Right lobe of liver (tissue), 6 donors: ENCODE measurements around the gene GARIN5A. TPM values are rescaled to one million over a fixed set of nuclear protein-coding genes. Genes with fewer than 3 reads are reported as not detected.

Experiments used
- ATAC-seq, 4 donors: fragments of 200-7000 bp; cut with Tn5 transposase; one replicate each; pipeline ENCODE4 v1.9.1; 2020; ENCODE audit warnings: mild to moderate bottlenecking in 4 of 4, moderate library complexity in 4 of 4
- DNase-seq, 3 donors: peaks; one replicate each; pipeline ENCODE4 v3.0.0-alpha.2; 2020
- H3K27ac ChIP-seq, 3 donors: fragments of 200-600 bp; one replicate each; pipeline ENCODE4 v1.8.0; 2022
- H3K27me3 ChIP-seq, 2 donors: fragments of 200-600 bp; one replicate each; pipeline ENCODE4 v1.8.0; 2022
- H3K36me3 ChIP-seq, 4 donors: fragments of 200-600 bp; sonication (generic) in 1 of 4; one replicate each; pipeline versions ENCODE4 v1.5.1 to v1.8.0; 2017 to 2022; ENCODE audit warnings: control low read depth in 1 of 4
- H3K4me1 ChIP-seq, 4 donors: fragments of 200-600 bp; sonication (generic) in 1 of 4; one replicate each; pipeline versions ENCODE4 v1.5.1 to v1.8.0; 2017 to 2022; ENCODE audit warnings: control low read depth in 1 of 4
- H3K4me3 ChIP-seq, 3 donors: fragments of 200-600 bp; one replicate each; pipeline ENCODE4 v1.8.0; 2022
- H3K9me3 ChIP-seq, 4 donors: fragments of 200-600 bp; sonication (generic) in 1 of 4; one replicate each; pipeline versions ENCODE4 v1.5.1 to v1.8.0; 2017 to 2022; ENCODE audit warnings: control low read depth in 1 of 4
- CTCF ChIP-seq, 4 donors: fragments of 200-600 bp in 3 of 4; fragments of 450-650 bp in 1 of 4; IDR thresholded peaks; one replicate each; pipeline versions ENCODE4 v1.5.1 to v1.8.0; 2016 to 2022; ENCODE audit warnings: antibody characterized with exemption in 4 of 4, mild to moderate bottlenecking in 2 of 4
- POLR2A ChIP-seq: fragments of 450-650 bp; IDR thresholded peaks from one replicate; pipeline ENCODE4 v1.6.1; 2017; ENCODE audit warnings: antibody characterized with exemption, mild to moderate bottlenecking
- WGBS: methylation state at CpG from one replicate; pipeline ENCODE4 v1.1.6; 2018; ENCODE audit warnings: low coverage, low lambda C conversion rate; ENCODE audit not compliant: insufficient coverage; ENCODE audit errors: missing lambda C conversion rate; 5-methylcytosine and 5-hydroxymethylcytosine counted together
- intact Hi-C, 2 donors: fragments of 100-400 bp; cut with DNase I; formaldehyde crosslinking; loops; one replicate each; pipeline versions ENCODE4 v1.11.2 to v1.14.1; 2022
- total RNA-seq, 6 experiments: library from RNA; depleted of rRNA in 2 of 6; stranded (reverse); fragments of >200 nt in 2 of 6; fragmentation: NEBNext Ultra II Directional in 3 of 6; extraction: Animal tissue kit (Norgen Biotek cat#: 25700) in 3 of 6; gene quantifications; one replicate each; pipeline versions ENCODE4 v1.1.0 to v1.2.4, GENCODE V29; 2016 to 2023
- donor health status: DM: no; HTN: yes; CAD: no.
- donor health status: DM: no; HTN: no; CAD: no.
- donor health status: DM: no; HTN: no; CAD: no.
- donor health status: DM: no; HTN: yes; CAD: no.
- donor health status: DM: no; HTN: yes; CAD: no.

The GARIN5A gene
- total RNA-seq, 6 experiments from 2014 or later, result 0.68 to 2.3 (median 1.5) TPM

- Histone ChIP-seq H3K4me1 (no peaks in the 10 kb centered on the region), H3K36me3 (no peaks in the 10 kb centered on the region), H3K27me3 (no peaks in the 10 kb centered on the region), H3K9me3 (no peaks in the 10 kb centered on the region), H3K4me3 (no peak overlapping the region), H3K27ac (no peak overlapping the region)
- WGBS, result 72% methylated on average over 6 of the region's 7 CpGs
- no peak for DNase-seq
- TF ChIP-seq POLR2A (no peak), CTCF (IDR thresholded peaks at IDR 0.05) (no peak)
- ATAC-seq, result no peak
- intact Hi-C loops, result no loop called here
Observed at GRCh38 chr19:50425581-50425980, 51.1 kb downstream of the GARIN5A start.

- intact Hi-C loops, result no loop called here
- Histone ChIP-seq H3K4me1 (no peaks in the 10 kb centered on the region), H3K4me3 (no peak overlapping the region), H3K27ac (no peak overlapping the region), H3K9me3 (no peaks in the 10 kb centered on the region), H3K27me3 (no peaks in the 10 kb centered on the region), H3K36me3 (no peaks in the 10 kb centered on the region)
- TF ChIP-seq POLR2A (no peak), CTCF (IDR thresholded peaks at IDR 0.05) (no peak)
- DNase-seq (no peak), ATAC-seq (no peak)
- 70% methylated on average over 2 of the region's 22 CpGs for WGBS
Observed at GRCh38 chr19:50423279-50424113, 53.2 kb downstream of the GARIN5A start.

GRCh38 chr19:50422397-50423278 lies 54.0 kb downstream of the GARIN5A start:
- no peaks in the 10 kb centered on the region for H3K36me3 ChIP-seq
- H3K4me3 ChIP-seq, result no peak overlapping the region
- intact Hi-C loops, result no loop called here
- 69% methylated on average over 5 of the region's 18 CpGs for WGBS
- H3K27me3 ChIP-seq, result no peaks in the 10 kb centered on the region
- ATAC-seq (no peak), DNase-seq (no peak)
- H3K27ac ChIP-seq, result no peak overlapping the region
- no peaks in the 10 kb centered on the region for H3K9me3 ChIP-seq
- H3K4me1 ChIP-seq, result no peaks in the 10 kb centered on the region
- no peak for TF ChIP-seq POLR2A
- no peak for TF ChIP-seq CTCF (IDR thresholded peaks at IDR 0.05)

GRCh38 chr19:50420808-50421207 lies 55.8 kb downstream of the GARIN5A start:
- Histone ChIP-seq H3K9me3 (no peaks in the 10 kb centered on the region), H3K27ac (no peak overlapping the region), H3K4me3 (no peak overlapping the region), H3K27me3 (no peaks in the 10 kb centered on the region), H3K36me3 (no peaks in the 10 kb centered on the region), H3K4me1 (no peaks in the 10 kb centered on the region)
- intact Hi-C loops, result no loop called here
- DNase-seq, result no peak
- TF ChIP-seq CTCF (IDR thresholded peaks at IDR 0.05) (no peak), POLR2A (no peak)
- WGBS, result no CpG with 5 or more reads among the region's 3 CpGs
- no peak for ATAC-seq
